GM21526 (cell line): Measurements from ENCODE around the gene ELOVL2.
"Not testable (repeated sequence)": the region's sequence is repeated elsewhere in the genome, so short reads cannot be mapped to it uniquely, and the experiment has no call there.

Experiments used
- ATAC-seq: cut with Tn5 transposase; IDR thresholded peaks from one replicate; pipeline ENCODE4 v1.9.1; 2021; ENCODE audit warnings: moderate library complexity; ENCODE audit not compliant: unreplicated experiment, low FRiP score

ELOVL2 gene

DNA sequence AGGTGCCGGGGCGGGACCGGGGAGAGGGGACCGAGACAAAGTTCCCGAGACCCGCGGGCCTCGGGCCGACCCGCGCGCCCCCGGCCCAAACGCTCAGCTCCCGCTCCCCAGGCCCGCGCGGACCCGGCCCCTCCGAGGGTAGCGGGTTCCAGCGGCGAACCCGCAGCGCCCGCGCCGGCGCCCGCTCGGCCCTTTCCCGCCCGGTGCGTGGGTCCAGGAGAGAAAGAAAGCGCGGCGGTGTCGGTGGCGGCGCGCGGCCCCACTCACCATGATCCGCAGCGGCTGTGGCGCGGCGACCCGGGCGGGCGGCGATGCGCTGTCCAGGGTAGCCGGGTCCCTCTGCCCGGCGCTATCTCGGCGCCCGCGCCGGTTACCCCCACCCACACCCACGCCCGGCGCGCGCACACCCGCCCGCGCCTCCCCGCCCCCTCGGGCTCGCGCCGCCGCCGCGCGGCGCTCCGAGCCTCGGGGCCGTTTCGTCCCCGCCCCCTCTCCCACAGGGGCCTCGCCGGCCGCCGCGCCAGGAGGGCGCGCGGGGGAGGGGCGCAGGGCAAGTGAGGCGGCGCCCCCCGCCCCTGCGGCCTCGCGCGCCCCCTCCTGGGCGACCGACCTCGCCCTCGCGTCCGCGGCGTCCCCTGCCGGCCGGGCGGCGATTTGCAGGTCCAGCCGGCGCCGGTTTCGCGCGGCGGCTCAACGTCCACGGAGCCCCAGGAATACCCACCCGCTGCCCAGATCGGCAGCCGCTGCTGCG, at the start of gene ELOVL2:
TSS of gene ELOVL2 (minus strand) at position 345 of the 751 bp plus-strand sequence. CDS start at position 270, 75 bp downstream.
- no peak for ATAC-seq

DNA sequence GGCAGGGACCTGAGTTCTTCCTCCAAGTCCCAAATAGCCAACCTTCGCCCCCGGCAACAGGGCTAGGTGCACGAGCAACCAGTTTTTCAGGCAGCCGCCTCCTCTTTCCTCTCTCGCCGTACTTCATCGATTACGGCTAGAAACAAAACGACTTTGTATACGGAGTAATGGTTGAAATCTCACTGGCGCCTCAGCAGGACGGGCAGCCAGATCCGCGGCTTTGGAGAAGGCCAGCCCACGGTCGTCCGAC, 49.2 kb upstream of the ELOVL2 start:
- ATAC-seq = peak; percentile 24

DNA sequence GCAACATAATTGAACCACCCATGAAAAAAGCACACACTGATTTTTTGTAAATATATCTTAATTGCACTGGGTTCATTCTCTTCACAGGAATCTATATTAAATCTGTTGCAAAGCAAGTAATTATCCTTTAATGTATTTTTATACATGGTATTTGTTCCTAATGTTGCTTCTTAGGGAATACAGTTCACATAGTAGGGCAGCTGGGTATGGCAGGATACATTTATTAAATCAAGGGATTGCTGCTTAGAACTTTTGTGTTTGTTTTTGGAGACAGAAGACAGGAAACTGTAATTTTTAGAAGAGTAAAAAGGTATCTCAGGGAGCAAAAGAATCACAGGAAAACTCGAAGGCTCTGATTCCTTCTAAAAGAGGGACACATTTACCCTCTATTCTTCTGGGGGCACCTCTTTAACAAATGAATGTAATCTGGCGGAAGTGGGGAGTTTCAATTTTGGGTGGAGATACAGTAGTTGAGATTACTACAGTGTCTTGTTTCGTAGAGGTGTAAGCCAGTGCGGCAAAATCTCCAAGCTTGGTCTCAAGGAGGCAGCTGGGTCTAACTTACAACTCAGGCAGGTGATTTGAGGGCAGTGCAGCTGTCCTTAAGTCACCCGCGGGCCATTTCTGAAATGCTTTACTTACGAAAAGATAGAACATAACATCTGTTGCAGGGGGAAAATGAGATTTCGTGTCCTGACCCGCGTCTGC, 48.7 kb upstream of the ELOVL2 start:
- peak; percentile 44 for ATAC-seq

DNA sequence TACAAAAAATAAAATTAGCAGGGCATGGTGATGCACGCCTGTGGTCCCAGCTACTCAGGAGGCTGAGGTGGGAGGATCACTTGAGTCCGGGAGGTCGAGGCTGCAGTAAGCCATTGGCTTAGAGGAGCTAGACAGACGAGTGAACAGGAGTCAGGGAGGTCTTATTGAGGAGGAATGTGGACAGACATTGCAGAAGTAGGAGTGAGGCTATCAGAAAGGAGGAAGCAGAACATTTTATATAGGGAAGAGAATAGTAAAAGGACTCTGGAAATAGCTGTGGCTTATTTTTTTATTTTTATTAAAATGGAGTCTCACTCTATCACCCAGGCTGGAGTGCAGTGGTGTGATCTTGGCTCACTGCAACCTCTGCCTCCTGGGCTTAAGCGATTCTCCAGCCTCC, 47.0 kb upstream of the ELOVL2 start:
- ATAC-seq = not testable (repeated sequence)

- no peak for ATAC-seq
These were observed 45.6 kb upstream of the ELOVL2 start for GRCh38 chr6:11089695-11090094.

GRCh38 chr6:11087141-11087812, 43.2 kb upstream of the ELOVL2 start:
- ATAC-seq = not testable (repeated sequence)

GRCh38 chr6:11085758-11086435, 41.8 kb upstream of the ELOVL2 start:
- ATAC-seq = no peak

DNA sequence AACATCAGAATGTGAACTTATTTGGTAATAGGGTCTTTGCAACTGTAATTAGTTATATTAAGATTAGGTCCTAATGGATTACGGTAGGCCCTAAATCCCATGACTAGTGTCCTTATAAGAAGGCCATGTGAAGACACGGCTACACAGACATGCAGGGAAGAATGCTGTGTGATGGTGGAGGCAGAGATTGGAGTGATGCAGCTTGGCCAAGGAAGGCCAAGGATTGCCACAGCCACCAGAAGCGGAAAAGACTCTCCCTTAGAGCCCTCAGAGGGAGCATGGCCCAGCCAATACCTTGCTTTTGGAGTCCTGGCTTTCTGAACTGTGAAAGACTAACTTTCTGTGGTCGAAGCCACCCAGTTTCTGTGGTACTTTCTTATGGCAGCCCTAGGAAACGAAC, 39.9 kb upstream of the ELOVL2 start:
- no peak for ATAC-seq

DNA sequence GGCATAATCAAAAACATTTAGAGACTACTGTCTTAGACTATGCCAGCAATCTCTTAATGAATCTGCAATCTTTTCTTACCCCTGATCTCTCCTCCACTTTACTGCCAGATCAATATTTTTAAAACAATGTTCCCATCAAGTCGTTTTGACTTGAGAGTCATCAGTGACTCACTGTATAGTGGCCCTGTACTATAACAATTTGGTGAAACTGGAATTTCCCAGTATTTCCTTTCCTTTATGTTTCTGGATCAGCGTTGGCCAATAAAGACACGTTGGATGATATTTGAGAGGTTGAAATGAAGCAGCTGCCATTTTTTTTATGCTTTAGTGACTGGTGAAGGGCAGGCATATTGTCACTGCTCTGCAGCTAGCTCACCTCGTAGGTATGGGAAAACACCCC, 39.4 kb upstream of the ELOVL2 start:
- ATAC-seq = no peak

- no peak for ATAC-seq
These were observed 36.2 kb upstream of the ELOVL2 start for GRCh38 chr6:11080296-11080695.

GRCh38 chr6:11078266-11078665, 34.2 kb upstream of the ELOVL2 start:
- ATAC-seq = no peak

DNA sequence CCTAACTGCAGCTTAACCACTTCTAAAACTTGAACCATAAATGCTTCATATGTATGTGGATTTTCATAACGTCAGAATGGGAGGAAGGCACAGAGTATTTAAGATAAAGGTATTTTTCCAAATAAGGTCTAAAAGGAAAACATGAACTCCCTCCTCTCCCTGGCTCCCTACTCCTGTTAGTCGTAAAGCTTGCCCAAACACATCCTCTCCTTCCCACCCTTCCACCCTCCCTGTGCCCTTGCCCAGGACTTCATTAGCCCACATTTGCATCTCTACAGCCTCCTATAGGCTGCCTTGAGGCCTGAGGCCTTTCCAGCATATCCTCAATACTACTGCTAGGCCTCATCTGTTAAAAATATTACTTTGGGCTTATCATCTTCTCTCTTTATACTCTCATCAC, 32.4 kb upstream of the ELOVL2 start:
- no peak for ATAC-seq

DNA sequence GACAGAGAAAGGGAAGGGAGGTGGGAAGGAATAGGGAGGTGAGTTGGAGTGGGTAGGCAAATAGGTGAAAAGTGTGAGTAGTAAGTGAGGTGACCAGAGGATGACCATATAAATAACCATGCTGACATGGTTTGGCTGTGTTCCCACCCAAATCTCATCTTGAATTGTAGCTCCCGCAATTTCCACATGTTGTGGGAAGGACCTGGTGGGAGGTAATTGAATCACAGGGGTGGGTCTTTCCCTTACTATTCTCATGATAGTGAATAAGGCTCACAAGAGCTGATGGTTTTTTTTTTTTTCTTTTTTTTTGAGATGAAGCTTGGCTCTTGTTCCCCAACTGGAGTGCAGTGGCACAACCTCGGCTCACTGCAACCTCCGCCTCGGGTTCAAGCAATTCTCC, 28.0 kb upstream of the ELOVL2 start:
- no peak for ATAC-seq

DNA sequence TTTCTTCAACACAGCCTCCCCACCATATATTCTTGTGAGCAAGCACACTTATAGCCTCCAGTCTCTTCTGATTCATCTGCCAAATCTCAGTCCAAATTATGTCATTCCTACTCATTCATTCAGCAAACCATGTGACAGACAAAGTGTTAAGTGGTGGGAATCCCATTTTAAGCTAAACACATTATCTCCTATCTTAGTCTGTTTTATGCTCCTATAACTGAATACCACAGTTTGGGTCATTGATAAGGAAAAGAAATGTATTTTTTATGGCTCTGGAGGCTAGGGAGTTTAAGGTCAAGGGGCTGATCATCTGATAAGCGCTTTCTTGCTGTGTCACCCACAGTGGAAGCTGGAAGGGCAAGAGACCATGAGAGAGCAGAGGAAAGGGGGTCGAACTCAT, 25.7 kb upstream of the ELOVL2 start:
- ATAC-seq = no peak

- ATAC-seq = no peak
These were observed 23.2 kb upstream of the ELOVL2 start for GRCh38 chr6:11067348-11067747.

DNA sequence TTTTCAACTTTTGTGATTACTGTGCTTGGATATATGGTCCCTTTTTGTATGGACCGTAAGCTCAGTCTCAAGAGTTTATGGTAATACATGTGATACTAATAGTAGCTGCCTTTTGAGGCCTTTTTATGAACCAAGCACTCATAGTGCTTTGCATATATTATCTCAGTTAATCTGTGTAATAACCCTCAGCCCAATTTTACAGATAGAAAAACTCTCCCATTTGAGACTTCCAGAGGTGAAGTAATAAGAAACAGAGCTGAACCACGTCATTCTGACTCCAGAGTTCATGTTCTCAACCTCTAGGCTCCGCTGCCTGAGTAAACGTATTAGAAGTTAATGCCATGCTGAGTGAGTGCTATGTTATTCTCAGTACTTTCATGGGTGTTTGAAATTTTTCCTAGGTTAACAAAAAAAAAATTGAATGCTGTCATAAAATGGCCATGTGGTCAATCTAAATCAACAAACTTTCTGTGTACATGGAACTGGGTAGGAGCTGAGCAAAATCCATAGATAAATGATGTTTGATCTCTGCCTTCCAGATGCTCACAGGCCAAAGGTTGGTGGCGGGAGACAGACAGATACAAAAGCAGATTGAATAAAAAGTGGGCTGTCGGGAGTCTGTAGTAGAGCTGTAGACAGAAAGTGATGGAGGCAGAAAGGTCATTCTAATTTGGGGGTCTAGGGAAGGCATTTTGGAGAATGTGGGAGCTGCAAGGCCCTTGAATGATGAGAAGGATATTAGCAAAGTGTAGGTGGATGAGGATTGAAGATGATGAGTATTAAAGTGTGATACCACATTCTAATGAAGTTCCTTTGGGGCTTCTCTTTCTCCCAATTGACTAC, 22.6 kb upstream of the ELOVL2 start:
- no peak for ATAC-seq

- ATAC-seq = no peak
These were observed 21.5 kb upstream of the ELOVL2 start for GRCh38 chr6:11065436-11066202.

DNA sequence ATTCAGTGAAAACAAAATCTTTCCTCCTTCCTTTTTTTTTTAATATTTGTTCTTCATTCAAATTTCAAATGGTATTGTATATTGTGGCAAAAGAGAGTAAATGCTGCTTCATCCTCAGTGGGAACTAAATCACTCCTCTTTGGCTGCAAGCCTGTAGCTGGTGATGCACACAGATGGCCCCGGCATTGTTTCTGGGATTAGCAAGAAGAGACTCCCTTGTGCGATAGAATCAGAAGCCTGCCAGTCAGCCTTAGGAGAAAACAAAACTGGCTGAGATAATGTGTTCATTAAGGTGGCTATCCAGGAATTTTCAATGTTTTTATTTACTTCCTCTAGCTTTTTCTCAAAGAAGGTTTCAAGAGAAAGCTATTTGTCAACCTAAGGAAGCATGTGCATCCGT, 20.7 kb upstream of the ELOVL2 start:
- ATAC-seq = no peak

- no peak for ATAC-seq
These were observed 18.6 kb upstream of the ELOVL2 start for GRCh38 chr6:11062715-11063114.

GRCh38 chr6:11062083-11062482, 18.0 kb upstream of the ELOVL2 start:
- no peak for ATAC-seq
